ENCODE results near the gene SLC34A3. TPM values are rescaled to one million over a fixed set of nuclear protein-coding genes. Genes with fewer than 3 reads are reported as not detected.

SLC34A3 gene
- total RNA-seq, 6 donors from 2014 or later: 0.10 to 0.17 TPM; not detected in 4

DNA sequence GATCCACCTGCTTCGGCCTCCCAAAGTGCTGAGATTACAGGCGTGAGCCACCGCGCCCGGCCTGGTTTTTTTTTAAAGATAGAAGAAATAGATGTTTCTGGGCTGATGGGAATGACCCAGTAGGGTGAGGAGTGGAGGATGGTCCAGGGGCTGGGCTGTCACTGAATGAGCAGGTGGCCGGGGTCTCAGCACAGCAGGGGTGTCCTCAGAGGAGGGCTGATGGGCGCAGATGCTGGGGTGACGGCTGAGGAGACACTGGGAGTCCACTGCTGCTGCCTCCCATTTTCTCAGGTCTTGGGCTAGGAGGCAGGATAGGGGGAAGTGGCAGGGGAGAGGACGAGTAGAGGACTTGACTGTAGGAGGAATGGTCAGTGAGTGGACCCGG, 44.5 kb downstream of the SLC34A3 start:
- ATAC-seq (ENCODE audit: low FRiP score in 2 of 2) (no peak), DNase-seq (no peak)
- Histone ChIP-seq H3K4me3 (no peak overlapping the region), H3K27me3 (no peaks in the 10 kb centered on the region), H3K4me1 (peaks cover 39 to 97% (median 66%) of the 10 kb centered on the region in 4 donors), H3K36me3 (peaks cover 10 to 42% (median 32%) of the 10 kb centered on the region in 4 donors), H3K27ac (peak overlapping the region; percentile 95 to 98 (median 96)), H3K9me3 (no peaks in the 10 kb centered on the region)
- TF ChIP-seq CTCF (IDR thresholded peaks at IDR 0.05): no peak
- TF ChIP-seq EP300 (IDR thresholded peaks at IDR 0.05): no peak
- TF ChIP-seq POLR2AphosphoS5 (IDR thresholded peaks at IDR 0.05): no peak
- TF ChIP-seq POLR2A (IDR thresholded peaks at IDR 0.05): no peak
- WGBS, 2 donors: 80 to 86% methylated on average over 10 of the region's 10 CpGs

GRCh38 chr9:137275588-137276472, 45.1 kb downstream of the SLC34A3 start:
- Histone ChIP-seq H3K27me3 (no peaks in the 10 kb centered on the region), H3K4me3 (no peak overlapping the region), H3K4me1 (peaks cover 39 to 98% (median 67%) of the 10 kb centered on the region in 4 donors), H3K9me3 (no peaks in the 10 kb centered on the region), H3K36me3 (peaks cover 10 to 43% (median 38%) of the 10 kb centered on the region in 4 donors), H3K27ac (peak overlapping the region; percentile 95 to 98 (median 96))
- WGBS, 2 donors: 84% methylated on average over 21 to 24 of the region's 24 CpGs
- ATAC-seq (ENCODE audit: low FRiP score in 2 of 2) (no peak), DNase-seq (peak in 1 of 2 donors; percentile 77)
- no peak for TF ChIP-seq CTCF (IDR thresholded peaks at IDR 0.05)

DNA sequence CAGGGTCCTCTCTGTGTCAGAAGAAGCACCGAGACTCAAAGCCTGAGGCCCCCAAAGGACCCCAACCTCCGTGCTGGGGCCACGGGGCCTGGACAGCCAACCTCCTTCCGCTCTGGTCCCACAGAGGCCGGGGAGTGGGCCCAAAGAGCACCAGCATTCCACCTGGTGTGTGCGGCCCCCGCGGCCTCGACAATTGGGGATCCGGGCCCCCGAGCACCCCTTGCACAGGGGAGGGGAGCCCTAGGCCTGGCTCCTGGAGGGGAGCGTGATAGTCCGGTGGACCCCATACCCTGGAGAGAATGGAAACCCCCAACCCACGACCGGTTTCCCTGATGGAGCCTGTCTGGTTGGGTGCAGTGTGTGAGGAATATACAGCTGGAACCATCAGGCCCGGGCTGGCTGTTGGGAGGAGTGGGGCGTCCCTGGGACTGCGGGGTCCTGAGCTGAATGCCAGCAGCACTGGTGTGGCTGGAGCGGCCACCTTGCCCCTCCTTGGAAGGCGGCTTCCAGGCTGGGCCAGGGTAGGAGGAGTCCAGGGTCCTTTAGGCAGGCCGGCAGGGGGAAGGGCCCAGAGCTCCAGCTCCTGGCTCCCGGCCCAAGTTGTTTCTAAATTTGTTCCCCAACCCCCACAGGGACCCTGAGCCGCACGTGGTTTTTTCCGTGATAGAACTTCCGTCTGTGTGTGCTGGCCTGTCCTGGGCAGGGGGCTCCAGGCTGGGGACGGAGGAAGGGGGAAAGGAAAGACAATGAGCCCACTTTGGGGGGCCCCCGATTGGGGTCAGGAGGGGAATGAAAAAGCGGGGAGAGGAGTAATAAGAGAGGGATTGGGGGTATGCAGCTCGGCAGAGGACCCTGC, 46.0 kb downstream of the SLC34A3 start:
- Histone ChIP-seq H3K4me3 (peak overlapping the region; percentile 18 to 86 (median 68)), H3K36me3 (peaks cover 10 to 46% (median 40%) of the 10 kb centered on the region in 4 donors), H3K4me1 (peaks cover 39 to 98% (median 63%) of the 10 kb centered on the region in 4 donors), H3K27me3 (no peaks in the 10 kb centered on the region), H3K27ac (peak overlapping the region; percentile 95 to 98 (median 96)), H3K9me3 (no peaks in the 10 kb centered on the region)
- ATAC-seq (ENCODE audit: low FRiP score in 2 of 2) (peak; percentile 53 to 77), DNase-seq (peak; percentile 76 to 92)
- TF ChIP-seq POLR2A (IDR thresholded peaks at IDR 0.05) (no peak), POLR2AphosphoS5 (IDR thresholded peaks at IDR 0.05) (peak in 1 of 2 donors; percentile 36), CTCF (IDR thresholded peaks at IDR 0.05) (no peak), EP300 (IDR thresholded peaks at IDR 0.05) (no peak)
- WGBS, 2 donors: 2 to 35% methylated on average over 8 to 29 of the region's 30 CpGs

- ATAC-seq (ENCODE audit: low FRiP score in 2 of 2): peak; percentile 88 to 94
- Histone ChIP-seq H3K4me3 (peak within 1 kb of the TSS; percentile 64 to 86 (median 70)), H3K36me3 (peaks cover 10 to 47% (median 35%) of the 10 kb centered on the region in 4 donors), H3K27ac (peak within 1 kb of the TSS; percentile 95 to 98 (median 96)), H3K9me3 (no peaks in the 10 kb centered on the region), H3K27me3 (no peaks in the 10 kb centered on the region), H3K4me1 (peaks cover 38 to 93% (median 63%) of the 10 kb centered on the region in 4 donors)
- WGBS, 2 donors: 1 to 14% methylated on average over 13 to 20 of the region's 25 CpGs
- peak; percentile 91 to 98 for DNase-seq
- TF ChIP-seq CTCF (IDR thresholded peaks at IDR 0.05) (peak in 5 of 6 experiments; percentile 16 to 54 (median 46)), POLR2A (IDR thresholded peaks at IDR 0.05) (peak in 2 of 4 donors; percentile 60 to 85), EP300 (IDR thresholded peaks at IDR 0.05) (peak in 2 of 4 donors; percentile 67 to 69), POLR2AphosphoS5 (IDR thresholded peaks at IDR 0.05) (peak; percentile 86 to 89)
These were observed 46.8 kb downstream of the SLC34A3 start, which contains the start of gene TOR4A for GRCh38 chr9:137277329-137278041. Gene TOR4A (plus strand): TSS chr9:137277726. CDS start chr9:137278690, 964 bp downstream.
